Measurements from ENCODE around the gene RABAC1.
"Not testable (repeated sequence)": the region's sequence is repeated elsewhere in the genome, so short reads cannot be mapped to it uniquely, and the experiment has no call there.

The RABAC1 gene

GRCh38 chr19:41994521-41994971 lies 35.4 kb upstream of the RABAC1 start:
- Mint-ChIP-seq H3K4me3 (no peak overlapping the region), H3K36me3 (ENCODE audit: low read depth) (no peaks in the 10 kb centered on the region), H3K9me3 (no peaks in the 10 kb centered on the region), H3K27ac (no peak overlapping the region), H3K4me1 (ENCODE audit: low read depth) (peaks cover 14% of the 10 kb centered on the region), H3K27me3 (ENCODE audit: low read depth) (peaks cover 51% of the 10 kb centered on the region)

GRCh38 chr19:41993612-41994483 lies 34.7 kb upstream of the RABAC1 start, which contains the start of gene ATP1A3:
Gene ATP1A3 (minus strand): TSS chr19:41994230. CDS start chr19:41994076, 154 bp downstream.
- H3K9me3 Mint-ChIP-seq, result no peaks in the 10 kb centered on the region
- peaks cover 46% of the 10 kb centered on the region for H3K27me3 Mint-ChIP-seq (ENCODE audit: low read depth)
- H3K27ac Mint-ChIP-seq, result no peak within 1 kb of the TSS
- peak within 1 kb of the TSS; percentile 35 for H3K4me3 Mint-ChIP-seq
- H3K36me3 Mint-ChIP-seq (ENCODE audit: low read depth), result no peaks in the 10 kb centered on the region
- peaks cover 11% of the 10 kb centered on the region for H3K4me1 Mint-ChIP-seq (ENCODE audit: low read depth)

- H3K4me1 Mint-ChIP-seq (ENCODE audit: low read depth); H3K27ac Mint-ChIP-seq; H3K4me3 Mint-ChIP-seq; H3K9me3 Mint-ChIP-seq; H3K36me3 Mint-ChIP-seq (ENCODE audit: low read depth): not testable (repeated sequence)
- peaks cover 34% of the 10 kb centered on the region for H3K27me3 Mint-ChIP-seq (ENCODE audit: low read depth)
Measured at GRCh38 chr19:41991925-41992569, 32.9 kb upstream of the RABAC1 start.

DNA sequence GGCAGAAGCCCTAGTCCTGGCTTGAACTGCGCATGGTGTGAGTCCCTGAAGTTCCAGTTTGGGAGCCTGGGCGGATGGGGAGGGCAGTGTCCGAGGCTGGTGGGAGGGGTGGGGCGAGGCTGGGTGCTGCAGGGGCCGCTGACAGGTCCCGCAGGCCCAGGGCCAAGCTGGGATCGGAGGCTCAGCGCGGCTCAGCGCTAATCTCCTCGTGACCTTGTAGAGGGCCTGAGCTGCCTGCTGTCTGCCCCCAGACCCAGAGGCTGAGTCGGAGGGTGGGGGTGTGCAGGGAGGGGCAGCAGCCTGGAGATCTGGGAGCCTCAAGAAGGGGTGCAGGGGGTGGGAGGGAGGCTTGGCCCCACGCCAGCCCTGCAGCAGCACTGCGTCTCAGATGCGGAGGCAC lies 31.9 kb upstream of the RABAC1 start:
- Mint-ChIP-seq H3K27ac (no peak overlapping the region), H3K4me1 (ENCODE audit: low read depth) (peaks cover 4% of the 10 kb centered on the region), H3K9me3 (no peaks in the 10 kb centered on the region), H3K27me3 (ENCODE audit: low read depth) (peaks cover 25% of the 10 kb centered on the region), H3K36me3 (ENCODE audit: low read depth) (no peaks in the 10 kb centered on the region), H3K4me3 (no peak overlapping the region)

DNA sequence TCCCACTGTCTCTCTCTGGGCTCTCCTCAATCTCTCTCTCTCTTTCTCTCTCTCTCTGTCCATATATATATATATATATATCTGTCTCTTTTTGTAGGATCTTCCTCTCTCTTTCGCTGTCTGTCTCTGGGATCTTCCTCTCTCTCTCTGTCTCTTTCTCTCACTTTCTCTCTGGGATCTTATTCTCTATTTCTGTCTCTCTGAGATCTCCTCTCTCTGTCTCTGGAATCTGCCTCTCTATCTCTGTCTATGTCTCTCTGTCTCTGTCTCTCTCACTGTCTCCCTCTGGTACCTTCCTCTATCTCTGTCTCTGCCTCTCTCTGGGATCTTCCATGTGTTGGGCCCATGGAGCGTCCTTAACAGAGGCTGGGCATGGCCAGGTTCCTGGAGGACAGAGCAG lies 31.5 kb upstream of the RABAC1 start:
- no peak overlapping the region for H3K4me3 Mint-ChIP-seq
- H3K4me1 Mint-ChIP-seq (ENCODE audit: low read depth), result peaks cover 4% of the 10 kb centered on the region
- H3K27me3 Mint-ChIP-seq (ENCODE audit: low read depth), result peaks cover 22% of the 10 kb centered on the region
- H3K9me3 Mint-ChIP-seq, result no peaks in the 10 kb centered on the region
- no peak overlapping the region for H3K27ac Mint-ChIP-seq
- no peaks in the 10 kb centered on the region for H3K36me3 Mint-ChIP-seq (ENCODE audit: low read depth)

DNA sequence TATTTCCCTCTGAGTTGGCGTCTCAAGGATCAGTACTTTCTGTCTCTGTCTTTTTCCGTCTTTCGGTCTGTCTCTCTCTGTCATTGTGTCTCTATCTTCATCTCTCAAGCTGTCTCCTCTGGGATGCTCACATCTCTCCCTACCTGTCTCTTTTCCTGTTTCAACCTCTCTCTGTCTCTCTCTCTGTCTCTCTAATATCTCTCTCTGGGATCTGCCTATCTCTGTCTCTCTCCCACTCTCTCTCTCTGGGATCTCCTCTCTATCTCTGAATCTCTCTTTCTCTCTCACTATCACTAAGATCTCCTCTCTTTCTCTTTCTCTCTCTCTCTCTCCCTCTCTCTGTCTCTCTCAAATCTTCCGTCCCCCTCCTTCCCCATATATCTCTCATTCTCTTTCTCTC lies 30.9 kb upstream of the RABAC1 start:
- H3K9me3 Mint-ChIP-seq, result no peaks in the 10 kb centered on the region
- no peaks in the 10 kb centered on the region for H3K36me3 Mint-ChIP-seq (ENCODE audit: low read depth)
- peaks cover 16% of the 10 kb centered on the region for H3K27me3 Mint-ChIP-seq (ENCODE audit: low read depth)
- no peak overlapping the region for H3K27ac Mint-ChIP-seq
- peaks cover 3% of the 10 kb centered on the region for H3K4me1 Mint-ChIP-seq (ENCODE audit: low read depth)
- no peak overlapping the region for H3K4me3 Mint-ChIP-seq

DNA sequence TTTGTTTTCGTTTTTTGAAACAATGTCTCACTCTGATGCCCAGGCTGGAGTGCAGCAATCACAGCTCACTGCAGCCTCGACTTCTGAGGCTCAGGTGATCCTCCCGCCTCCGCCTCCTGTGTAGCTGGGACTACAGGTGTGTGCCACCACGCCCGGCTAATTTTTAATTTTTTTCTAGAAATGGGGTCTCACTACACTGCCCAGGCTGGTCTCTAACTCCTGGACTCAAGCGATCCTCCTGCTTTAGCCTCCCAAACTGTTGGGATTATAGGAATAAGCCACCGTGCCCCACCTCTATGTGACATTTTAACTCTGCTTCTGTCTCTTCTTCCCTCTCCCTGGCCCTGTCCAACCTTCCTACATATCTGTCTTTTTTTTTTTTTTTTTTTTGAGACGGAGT lies 29.8 kb upstream of the RABAC1 start:
- Mint-ChIP-seq H3K36me3 (ENCODE audit: low read depth) (no peaks in the 10 kb centered on the region), H3K27me3 (ENCODE audit: low read depth) (peaks cover 10% of the 10 kb centered on the region), H3K4me1 (ENCODE audit: low read depth) (peaks cover 3% of the 10 kb centered on the region), H3K27ac (no peak overlapping the region), H3K9me3 (no peaks in the 10 kb centered on the region), H3K4me3 (no peak overlapping the region)

DNA sequence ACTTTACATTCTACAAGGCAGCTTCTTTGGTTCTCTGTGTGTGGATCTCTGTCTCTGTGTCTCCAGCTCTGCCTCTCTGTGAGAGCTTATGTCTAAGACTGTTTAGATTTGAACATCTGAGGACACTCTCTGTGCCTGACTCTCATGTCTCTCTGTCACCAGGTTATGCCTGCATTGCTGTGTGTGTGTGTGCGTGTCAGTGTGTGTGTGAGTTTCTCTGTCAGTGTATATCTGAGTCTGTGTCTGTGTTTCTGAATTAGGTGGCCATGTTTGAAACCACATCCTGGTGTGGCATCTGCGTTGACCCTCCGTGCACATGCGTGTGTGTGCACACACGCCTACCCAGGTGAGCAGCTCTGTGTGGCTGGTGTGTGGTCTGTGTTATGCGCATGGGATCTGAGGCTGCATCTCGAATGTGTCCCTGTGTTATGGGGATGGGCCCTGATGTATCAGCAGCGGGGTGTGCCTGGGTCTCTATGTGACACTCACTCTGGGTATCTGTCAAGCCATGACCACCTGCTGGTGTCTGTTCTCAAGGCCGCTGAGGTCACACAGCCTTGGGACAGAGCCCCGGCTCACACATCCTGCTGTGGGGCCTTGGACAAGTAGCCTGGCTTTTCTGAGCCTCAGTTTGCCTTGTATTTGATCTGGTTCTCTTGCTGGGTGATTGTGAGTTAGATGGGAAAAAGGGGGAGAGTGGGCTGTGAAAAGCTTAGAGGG lies 28.2 kb upstream of the RABAC1 start:
- Mint-ChIP-seq H3K27ac (no peak overlapping the region), H3K4me1 (ENCODE audit: low read depth) (no peaks in the 10 kb centered on the region), H3K27me3 (ENCODE audit: low read depth) (peaks cover under 1% of the 10 kb centered on the region), H3K9me3 (no peaks in the 10 kb centered on the region), H3K4me3 (no peak overlapping the region), H3K36me3 (ENCODE audit: low read depth) (no peaks in the 10 kb centered on the region)

DNA sequence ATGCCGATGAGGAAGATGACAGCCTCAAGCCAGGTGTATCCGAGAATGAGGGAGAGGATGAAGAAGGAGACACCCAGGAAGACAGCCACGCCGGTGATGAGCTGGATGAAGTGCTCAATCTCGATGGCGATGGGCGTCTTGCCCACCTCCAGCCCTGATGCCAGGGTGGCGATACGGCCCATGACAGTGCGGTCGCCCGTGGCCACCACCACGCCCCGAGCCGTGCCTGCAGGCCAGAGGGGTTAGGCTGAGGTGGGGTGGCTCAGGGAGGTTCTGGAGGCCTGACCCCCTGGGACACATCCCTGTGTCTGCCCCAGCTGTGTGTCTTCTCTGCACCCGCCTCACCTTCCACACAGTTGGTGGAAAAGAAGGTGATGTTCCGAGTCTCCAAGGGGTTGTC lies 25.8 kb upstream of the RABAC1 start:
- Mint-ChIP-seq H3K27me3 (ENCODE audit: low read depth) (no peaks in the 10 kb centered on the region), H3K9me3 (no peaks in the 10 kb centered on the region), H3K36me3 (ENCODE audit: low read depth) (no peaks in the 10 kb centered on the region), H3K4me3 (no peak overlapping the region), H3K4me1 (ENCODE audit: low read depth) (no peaks in the 10 kb centered on the region), H3K27ac (no peak overlapping the region)

GRCh38 chr19:41981724-41982123 lies 22.6 kb upstream of the RABAC1 start:
- H3K4me1 Mint-ChIP-seq (ENCODE audit: low read depth), result no peaks in the 10 kb centered on the region
- H3K27ac Mint-ChIP-seq, result no peak overlapping the region
- no peaks in the 10 kb centered on the region for H3K36me3 Mint-ChIP-seq (ENCODE audit: low read depth)
- no peaks in the 10 kb centered on the region for H3K9me3 Mint-ChIP-seq
- H3K27me3 Mint-ChIP-seq (ENCODE audit: low read depth), result no peaks in the 10 kb centered on the region
- H3K4me3 Mint-ChIP-seq, result no peak overlapping the region

DNA sequence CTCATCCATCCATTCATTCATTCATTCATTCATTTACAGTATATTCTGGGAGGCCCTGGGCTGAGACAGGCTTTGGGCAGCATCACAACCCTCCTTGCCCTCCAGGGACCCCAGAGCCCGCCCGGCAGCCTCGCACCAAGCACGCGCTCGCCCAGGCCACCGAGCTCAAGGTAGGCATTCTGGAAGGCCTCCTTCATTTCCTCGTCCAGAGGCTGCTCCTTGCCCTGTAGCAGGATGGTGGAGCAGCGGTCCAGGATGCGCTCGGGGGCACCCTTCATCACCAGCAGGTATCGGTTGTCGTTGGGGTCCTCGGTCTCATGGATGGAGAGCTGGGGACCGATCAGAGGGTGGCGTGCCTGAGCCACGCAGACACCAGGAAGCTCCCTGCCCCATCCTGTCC lies 19.3 kb upstream of the RABAC1 start:
- Mint-ChIP-seq H3K4me1 (ENCODE audit: low read depth) (no peaks in the 10 kb centered on the region), H3K9me3 (no peaks in the 10 kb centered on the region), H3K36me3 (ENCODE audit: low read depth) (no peaks in the 10 kb centered on the region), H3K4me3 (no peak overlapping the region), H3K27ac (no peak overlapping the region), H3K27me3 (ENCODE audit: low read depth) (no peaks in the 10 kb centered on the region)

DNA sequence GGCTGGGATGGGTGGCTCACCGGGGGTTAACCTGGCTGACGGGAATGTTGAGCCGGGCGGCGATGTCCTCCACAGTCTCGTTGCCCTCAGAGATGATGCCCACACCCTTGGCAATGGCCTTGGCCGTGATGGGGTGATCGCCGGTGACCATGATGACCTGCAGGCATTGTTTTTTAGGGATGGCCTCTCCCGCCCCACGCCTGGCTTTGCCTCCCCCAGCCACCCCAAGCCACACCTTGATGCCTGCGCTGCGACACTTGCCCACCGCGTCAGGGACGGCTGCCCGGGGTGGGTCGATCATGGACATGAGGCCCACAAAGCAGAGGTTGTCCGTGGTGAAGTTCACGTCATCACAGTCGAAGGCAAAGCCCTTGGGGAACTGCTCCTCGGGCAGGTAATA lies 18.8 kb upstream of the RABAC1 start:
- Mint-ChIP-seq H3K27ac (no peak overlapping the region), H3K4me3 (no peak overlapping the region), H3K9me3 (no peaks in the 10 kb centered on the region), H3K27me3 (ENCODE audit: low read depth) (no peaks in the 10 kb centered on the region), H3K4me1 (ENCODE audit: low read depth) (no peaks in the 10 kb centered on the region), H3K36me3 (ENCODE audit: low read depth) (no peaks in the 10 kb centered on the region)

GRCh38 chr19:41974652-41975051 lies 15.5 kb upstream of the RABAC1 start:
- no peaks in the 10 kb centered on the region for H3K4me1 Mint-ChIP-seq (ENCODE audit: low read depth)
- H3K27me3 Mint-ChIP-seq (ENCODE audit: low read depth), result no peaks in the 10 kb centered on the region
- no peak overlapping the region for H3K4me3 Mint-ChIP-seq
- no peaks in the 10 kb centered on the region for H3K9me3 Mint-ChIP-seq
- H3K36me3 Mint-ChIP-seq (ENCODE audit: low read depth), result no peaks in the 10 kb centered on the region
- H3K27ac Mint-ChIP-seq, result no peak overlapping the region

- Mint-ChIP-seq H3K36me3 (ENCODE audit: low read depth) (no peaks in the 10 kb centered on the region), H3K4me1 (ENCODE audit: low read depth) (no peaks in the 10 kb centered on the region), H3K27ac (no peak overlapping the region), H3K4me3 (no peak overlapping the region), H3K27me3 (ENCODE audit: low read depth) (peaks cover under 1% of the 10 kb centered on the region), H3K9me3 (no peaks in the 10 kb centered on the region)
Measured at GRCh38 chr19:41971363-41971762, 12.2 kb upstream of the RABAC1 start.

Measured in T-helper 1 cell treated with Interleukin-12 subunit alpha and Interleukin-12 subunit beta and Interleukin-4 antibody, amounts not matched to agents 30 μg/mL and 1 μg/mL, for 36 hours (primary cell).